HG02623 (cell line): ENCODE results near the gene CCDC183.
"Not testable (repeated sequence)": the region's sequence is repeated elsewhere in the genome, so short reads cannot be mapped to it uniquely, and the experiment has no call there.

ENCODE experiments used
- ATAC-seq: cut with Tn5 transposase; IDR thresholded peaks from one replicate; pipeline ENCODE4 v1.9.1; 2021; ENCODE audit warnings: moderate library complexity; ENCODE audit not compliant: unreplicated experiment

CCDC183 gene

DNA sequence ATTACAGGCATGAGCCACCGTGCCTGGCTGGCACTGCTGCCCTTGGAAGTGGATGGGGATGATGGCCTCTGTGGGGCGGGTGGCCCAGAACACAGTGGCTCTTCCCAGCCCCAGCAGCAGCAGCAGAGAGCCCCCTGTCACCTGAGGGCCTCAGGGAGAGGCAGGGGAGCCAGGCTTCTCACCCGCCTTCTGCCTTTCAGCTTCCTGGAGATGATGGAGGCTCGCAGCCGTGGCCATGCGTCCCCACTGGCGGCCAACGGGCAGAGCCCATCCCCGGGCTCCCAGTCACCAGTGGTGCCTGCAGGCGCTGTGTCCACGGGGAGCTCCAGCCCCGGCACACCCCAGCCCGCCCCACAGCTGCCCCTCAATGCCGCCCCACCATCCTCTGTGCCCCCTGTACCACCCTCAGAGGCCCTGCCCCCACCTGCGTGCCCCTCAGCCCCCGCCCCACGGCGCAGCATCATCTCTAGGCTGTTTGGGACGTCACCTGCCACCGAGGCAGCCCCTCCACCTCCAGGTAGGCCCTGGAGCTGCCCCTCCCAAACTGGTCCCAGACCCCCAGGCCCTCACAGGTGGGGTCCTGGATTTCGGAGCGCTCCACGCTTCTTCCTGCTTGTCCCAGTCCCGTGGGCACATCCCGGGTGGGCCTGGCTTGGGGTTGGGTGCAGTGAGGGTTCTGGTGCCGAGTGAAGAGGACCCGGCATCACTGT is 41.2 kb downstream of the CCDC183 start:
- ATAC-seq: no peak

GRCh38 chr9:136837856-136838277 is 41.7 kb downstream of the CCDC183 start:
- not testable (repeated sequence) for ATAC-seq

GRCh38 chr9:136838314-136839228 is 42.4 kb downstream of the CCDC183 start:
- no peak for ATAC-seq

- ATAC-seq: no peak
Measured at GRCh38 chr9:136839229-136840139, 43.3 kb downstream of the CCDC183 start.

DNA sequence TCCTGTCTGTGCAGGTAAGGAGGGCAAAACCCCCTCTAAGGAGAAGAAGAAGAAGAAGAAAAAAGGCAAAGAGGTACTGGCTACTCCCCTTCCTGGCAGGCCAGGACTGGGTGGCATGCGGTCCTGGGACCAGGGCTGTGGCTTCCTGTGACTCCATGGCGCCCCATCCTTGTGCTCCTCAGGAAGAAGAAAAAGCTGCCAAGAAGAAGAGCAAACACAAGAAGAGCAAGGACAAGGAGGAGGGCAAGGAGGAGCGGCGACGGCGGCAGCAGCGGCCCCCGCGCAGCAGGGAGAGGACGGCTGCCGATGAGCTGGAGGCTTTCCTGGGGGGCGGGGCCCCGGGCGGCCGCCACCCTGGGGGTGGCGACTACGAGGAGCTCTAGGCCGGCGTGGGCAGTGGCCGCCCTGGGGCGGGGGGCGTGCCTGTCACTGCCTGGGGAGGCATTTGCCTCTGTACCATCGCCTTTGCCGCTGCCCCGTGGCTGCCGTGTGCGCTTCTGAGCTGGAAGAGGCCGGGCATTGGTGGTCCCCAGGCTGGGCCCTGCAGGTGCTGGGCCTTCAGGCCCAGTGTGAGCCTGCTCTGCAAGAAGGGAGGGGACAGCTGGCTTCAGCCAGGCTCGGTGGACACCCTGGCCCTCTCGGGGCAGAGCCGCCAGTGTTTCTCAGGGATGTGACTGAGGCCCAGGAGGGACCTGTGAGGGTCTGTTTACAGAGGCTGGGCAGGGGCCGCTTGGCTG is 44.2 kb downstream of the CCDC183 start:
- ATAC-seq: no peak

DNA sequence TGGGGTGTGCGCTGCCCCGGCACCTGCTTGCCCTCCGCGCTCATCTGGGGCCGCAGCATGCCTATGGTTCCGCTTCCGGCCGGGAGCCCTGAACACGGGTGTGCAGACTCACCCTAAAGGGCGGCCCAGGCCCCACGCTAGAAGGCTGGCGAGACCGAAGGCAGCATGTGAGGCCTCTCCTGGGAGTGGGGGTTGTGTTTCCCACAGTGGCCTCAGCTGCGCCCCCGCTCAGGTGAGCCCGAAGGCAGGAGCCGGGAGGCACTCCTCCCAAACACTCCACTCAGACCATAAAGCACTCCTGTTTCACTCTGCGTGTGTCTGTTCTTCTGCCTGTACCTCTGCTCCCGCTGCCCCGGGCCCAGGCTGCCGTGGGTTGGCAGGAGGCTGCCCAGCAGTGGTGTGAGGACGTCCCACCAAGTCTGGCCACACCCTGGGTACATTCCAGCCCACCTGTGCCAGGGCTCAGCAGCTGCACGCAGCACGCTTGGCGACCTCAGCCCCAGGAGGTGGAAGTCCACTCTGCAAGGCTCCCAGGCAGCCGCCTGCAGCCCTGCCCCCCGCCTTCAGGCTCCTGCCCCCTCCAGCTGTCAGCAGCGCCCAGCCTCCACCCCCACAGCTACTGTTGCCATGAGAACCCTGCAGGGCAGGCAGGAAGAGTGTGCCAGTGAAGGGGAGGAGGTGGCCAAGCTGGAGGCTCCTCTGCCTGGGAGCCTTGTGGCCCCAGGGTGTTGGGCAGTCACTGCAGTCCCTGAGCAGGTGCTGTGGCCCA is 44.9 kb downstream of the CCDC183 start:
- ATAC-seq: no peak

DNA sequence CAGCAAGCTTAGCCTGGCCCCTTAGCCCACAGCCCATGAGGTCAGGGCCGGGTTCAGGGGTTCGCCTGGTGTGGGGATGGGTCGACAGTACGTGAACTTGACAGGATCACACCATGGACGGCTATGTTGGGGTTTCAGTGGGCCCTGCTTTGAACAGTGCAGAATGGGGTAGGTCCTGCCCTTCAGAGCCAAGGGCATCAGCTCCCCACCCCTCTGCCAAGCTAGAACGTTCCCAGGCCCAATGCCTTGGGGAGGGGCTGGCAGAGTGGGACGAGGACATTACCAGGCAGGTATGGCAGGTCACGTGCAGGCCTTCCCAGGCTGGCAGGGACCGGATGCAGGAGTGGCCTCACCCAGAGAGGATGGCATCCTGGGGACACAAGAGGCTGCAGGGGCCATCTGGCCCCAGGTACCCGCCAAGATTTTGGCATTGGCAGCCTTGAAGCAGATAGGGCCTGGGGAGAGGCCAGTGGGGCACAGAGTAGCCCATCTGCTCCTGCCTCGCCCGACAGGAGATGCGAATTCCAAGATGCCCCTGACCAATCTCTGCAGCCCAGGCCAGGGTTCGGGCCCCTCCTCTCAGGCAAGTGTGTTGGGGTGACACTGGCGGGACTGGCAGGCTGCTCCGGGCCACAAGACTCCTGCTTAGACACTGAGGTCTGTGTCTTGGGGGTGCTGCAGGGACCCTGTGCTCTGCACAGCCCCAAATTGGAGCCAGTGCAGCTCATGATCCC is 45.7 kb downstream of the CCDC183 start:
- ATAC-seq: not testable (repeated sequence)

DNA sequence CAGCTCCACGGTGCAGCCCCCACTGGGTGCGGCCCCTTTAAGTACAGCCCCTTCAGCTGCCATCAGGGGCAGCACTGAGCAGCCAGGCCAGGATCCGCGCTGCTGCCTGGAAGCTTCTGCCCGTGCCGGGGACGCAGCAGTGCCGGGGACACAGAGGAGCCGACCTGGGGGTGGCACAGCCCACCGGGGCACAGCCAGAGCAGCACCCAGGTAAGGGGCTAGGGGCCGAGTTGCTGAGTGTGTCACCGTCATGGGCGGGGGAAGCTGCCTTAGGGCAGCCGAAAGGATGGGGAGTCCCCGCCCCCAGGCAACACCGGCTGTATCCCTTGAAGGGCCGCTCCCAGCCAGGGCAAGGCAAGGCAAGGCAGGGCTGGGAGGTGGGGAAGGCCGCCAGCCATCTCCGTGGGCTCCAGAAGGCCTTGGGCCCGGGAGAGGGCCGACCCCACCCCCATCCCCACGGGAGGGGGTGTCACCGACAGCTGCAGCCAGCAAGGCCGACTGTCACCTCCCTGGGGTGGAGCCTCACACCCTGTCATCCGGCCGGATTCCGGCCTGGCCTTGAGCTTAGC is 46.3 kb downstream of the CCDC183 start, which contains the start of gene AJM1:
Gene AJM1, plus strand, starts transcription at position 99 of the 569 bp plus-strand sequence. CDS start 1,937 bp downstream, outside the sequence.
- ATAC-seq: peak; percentile 60

DNA sequence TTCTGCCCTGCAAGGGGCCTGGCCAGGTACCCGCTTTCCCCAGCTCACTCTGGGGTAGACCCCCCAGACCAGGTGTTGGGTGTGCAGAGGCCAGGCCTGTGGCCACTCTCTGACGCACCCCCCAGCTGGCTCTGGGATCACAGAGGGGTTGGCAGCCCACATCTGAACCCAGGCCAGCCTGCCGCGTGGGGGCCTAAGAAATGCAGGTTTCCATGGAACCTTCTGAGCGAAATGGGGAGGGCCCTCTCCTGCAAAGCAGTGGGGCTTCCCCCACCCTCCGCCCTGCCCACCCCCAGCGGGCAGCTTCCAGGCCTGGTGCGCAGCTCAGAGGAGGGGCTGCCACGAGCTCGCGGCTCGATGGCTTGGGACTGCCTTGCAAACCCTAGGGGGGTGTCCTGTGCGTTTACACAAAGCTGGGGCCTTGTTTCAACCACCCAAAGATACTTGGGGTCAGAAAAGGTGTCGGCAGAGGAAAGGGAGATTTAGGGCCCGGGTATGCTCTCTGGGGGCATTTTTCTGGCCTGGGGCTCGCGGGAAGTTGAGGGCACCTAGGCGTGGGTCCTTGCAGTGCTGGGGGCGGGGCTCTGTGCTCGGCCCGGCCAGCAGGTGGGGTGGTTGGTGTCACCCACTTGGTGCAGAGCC is 47.1 kb downstream of the CCDC183 start:
- not testable (repeated sequence) for ATAC-seq

DNA sequence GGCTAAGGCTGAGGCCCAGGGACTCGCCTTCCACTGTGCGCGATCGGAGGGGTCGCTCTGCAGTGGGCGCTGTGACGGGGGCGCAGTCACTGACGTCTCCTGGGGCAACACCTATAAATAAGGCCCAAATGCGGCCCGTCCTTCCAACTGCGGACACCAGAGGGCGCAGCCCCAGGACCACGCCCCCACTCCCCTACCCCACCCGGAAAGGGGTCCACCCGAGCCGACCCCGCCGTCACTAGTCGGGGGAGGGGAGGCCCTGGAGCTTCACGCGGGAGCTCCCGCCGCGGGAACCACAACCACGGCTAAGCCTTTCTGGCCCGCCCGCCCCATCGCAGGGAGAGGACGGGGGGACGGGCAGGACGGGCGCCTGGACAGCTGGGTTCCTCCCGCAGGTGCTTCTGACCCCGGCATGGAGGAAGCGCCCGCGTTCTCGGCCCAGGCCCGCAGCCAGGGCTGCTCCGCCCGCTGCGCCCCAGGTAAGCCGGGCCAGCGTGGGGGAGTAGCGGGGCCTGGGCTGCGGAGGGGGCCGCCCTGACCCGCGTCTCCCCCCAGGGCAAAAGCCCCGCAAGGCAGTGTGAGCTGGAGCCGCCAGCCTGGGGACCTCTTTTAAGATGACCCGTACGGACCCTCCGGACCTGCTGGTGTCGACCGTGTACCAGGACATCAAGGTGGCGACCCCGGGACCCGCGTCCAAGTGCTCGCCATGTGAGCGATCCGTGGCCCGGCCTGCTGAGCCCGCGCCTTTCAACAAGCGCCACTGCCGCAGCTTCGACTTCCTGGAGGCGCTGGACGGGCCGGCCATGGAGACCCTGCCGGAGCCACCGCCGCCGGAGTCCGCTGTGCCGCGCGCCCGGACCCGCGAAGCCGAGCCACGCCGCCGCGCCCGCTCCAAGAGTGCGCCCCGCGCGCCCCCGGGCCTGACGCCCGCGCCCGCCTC is 47.9 kb downstream of the CCDC183 start:
- ATAC-seq: not testable (repeated sequence)

DNA sequence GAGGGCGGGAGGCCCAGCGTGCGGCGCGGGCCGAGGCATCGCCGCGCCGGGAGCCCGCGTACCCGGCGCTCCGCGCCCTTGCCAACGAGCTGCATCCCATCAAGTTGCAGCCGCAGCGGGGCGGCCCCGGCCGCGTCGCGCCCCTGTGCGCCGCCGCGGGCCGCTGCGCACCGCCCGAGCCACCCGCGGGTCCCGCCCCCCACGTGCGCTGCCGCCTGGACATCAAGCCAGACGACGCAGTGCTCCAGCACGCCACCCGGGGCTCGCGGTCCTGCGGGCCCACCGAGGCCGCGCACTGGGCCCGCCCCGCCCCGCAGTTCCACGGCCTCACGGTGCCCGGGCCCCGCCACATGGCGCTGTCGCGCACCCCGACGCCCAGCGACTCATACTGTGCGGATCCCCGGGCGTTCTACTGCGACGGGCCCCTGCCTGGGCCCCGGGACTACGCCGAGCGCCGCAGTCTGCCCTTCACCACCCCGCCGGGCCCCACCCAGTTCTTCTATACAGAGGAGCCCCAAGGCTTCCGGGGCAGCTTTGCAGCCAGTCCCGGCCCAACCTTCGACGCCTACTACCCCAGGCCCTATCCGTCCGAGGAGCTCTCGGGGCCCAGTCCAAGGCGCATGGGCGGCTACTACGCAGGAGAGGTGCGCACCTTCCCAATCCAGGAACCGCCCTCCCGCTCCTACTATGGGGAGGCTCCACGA is 48.8 kb downstream of the CCDC183 start:
- ATAC-seq: no peak

DNA sequence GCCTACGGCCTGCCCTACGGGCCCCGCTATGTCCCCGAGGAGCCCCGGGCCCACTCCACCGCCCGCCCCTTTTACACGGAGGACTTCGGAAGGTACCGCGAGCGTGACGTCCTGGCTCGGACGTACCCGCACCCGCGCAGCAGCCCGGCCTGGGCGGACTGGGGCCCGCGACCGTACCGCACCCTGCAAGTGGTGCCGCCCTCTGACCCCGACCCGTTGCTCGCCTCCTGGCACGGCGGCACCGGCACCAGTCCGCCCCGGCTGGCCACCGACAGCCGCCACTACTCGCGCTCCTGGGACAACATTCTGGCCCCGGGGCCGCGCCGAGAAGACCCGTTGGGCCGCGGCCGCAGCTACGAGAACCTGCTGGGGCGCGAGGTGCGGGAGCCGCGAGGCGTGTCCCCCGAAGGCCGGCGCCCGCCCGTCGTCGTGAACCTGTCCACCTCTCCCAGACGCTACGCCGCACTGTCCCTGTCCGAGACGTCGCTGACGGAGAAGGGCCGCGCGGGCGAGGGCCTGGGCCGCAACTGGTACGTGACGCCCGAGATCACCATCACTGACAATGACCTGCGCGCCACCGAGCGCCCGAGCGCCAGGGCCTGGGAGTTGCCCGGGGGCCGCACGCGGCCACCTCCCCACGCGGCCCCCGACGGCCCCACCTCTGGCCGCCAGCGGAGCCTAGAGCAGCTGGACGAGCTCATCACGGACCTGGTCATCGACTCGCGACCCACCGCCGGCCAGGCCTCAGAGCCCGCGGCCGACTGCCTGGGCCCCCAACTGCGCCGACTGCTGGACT is 49.5 kb downstream of the CCDC183 start:
- ATAC-seq: no peak

GRCh38 chr9:136846376-136847087 is 50.4 kb downstream of the CCDC183 start:
- ATAC-seq: no peak

DNA sequence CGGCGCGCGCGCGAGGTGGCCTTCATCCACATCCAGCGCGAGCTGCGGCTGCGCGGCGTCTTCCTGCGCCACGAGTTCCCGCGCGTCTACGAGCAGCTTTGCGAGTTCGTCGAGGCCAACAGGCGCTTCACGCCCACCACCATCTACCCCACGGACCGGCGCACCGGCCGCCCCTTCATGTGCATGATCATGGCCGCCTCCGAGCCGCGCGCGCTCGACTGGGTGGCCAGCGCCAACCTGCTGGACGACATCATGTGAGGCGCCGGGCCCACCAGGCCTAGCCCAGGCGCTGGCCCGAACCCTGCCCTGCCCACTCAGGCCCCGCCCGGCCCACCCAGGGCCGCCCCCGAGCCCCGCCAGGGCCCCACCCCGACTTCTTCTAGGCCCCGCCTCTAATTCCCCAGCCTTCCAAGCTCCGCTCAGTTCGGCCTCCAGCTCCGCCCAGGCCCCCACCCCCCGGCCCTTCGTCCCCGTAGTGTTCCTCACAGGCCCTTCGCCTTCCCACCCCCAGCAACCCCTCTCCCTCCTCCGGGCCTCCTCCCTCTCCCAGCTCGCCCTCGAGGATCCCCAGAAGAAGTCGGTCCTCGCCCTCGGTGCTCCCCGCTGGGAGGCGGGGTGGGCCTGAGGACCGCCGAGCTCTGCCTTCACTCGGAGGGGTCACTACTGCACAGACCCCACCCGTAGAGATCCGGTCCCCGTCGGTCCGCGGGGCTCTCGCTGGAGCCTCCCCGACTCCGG is 51.1 kb downstream of the CCDC183 start:
- ATAC-seq: no peak
